HEK293 (cell line): ENCODE data around the gene CTSD.
"Not testable (repeated sequence)": the region's sequence is repeated elsewhere in the genome, so short reads cannot be mapped to it uniquely, and the experiment has no call there.

Source experiments
- CTCF ChIA-PET: fragments of 350-600 bp; formaldehyde crosslinking; extraction: SDS; loops from one replicate; lab custom pipeline; 2021; ENCODE audit warnings: antibody characterized with exemption; lab: Yijun Ruan, JAX
- POLR2A ChIA-PET: fragments of 300-600 bp; formaldehyde crosslinking; extraction: SDS; loops from one replicate; lab custom pipeline; 2020; ENCODE audit warnings: antibody characterized with exemption, inconsistent platforms; lab: Yijun Ruan, JAX
- H3K27ac ChIP-seq: fragments of 200-500 bp; sonication (Bioruptor generic); 2 replicates; pipeline ENCODE4 v1.5.1; 2014; ENCODE audit warnings: low read depth, low read length, control low read depth, inconsistent platforms; ENCODE audit errors: extremely low read depth
- H3K36me3 ChIP-seq, 2 experiments: fragments of 200-500 bp in 1 of 2; sonication (Bioruptor generic) in 1 of 2; 1 replicate in 1 of 2; 2 replicates in 1 of 2; pipeline ENCODE4 v1.5.1; 2014 to 2017; ENCODE audit warnings: inconsistent platforms in 2 of 2, low read length in 2 of 2; ENCODE audit not compliant: control insufficient read depth in 2 of 2, insufficient read depth in 1 of 2
- H3K4me1 ChIP-seq: fragments of 200-500 bp; sonication (Bioruptor generic); 2 replicates; pipeline ENCODE4 v1.5.1; 2014; ENCODE audit warnings: mild to moderate bottlenecking, low read length, inconsistent platforms; ENCODE audit not compliant: control insufficient read depth, insufficient read depth
- H3K4me3 ChIP-seq: 2 replicates; pipeline ENCODE4 v1.5.1; 2011; ENCODE audit warnings: low read depth, mild to moderate bottlenecking, control low read depth, low read length, moderate library complexity
- H3K9me3 ChIP-seq: fragments of 200-500 bp; sonication (Bioruptor generic); 2 replicates; pipeline ENCODE4 v1.5.1; 2014; ENCODE audit warnings: low read depth, low read length, inconsistent platforms; ENCODE audit not compliant: control insufficient read depth, insufficient read depth
- EGR2 ChIP-seq: fragments of 450-650 bp; formaldehyde crosslinking; IDR thresholded peaks from 2 replicates; pipeline ENCODE4 v1.5.1; 2016; ENCODE audit warnings: low read depth, missing biosample characterization, missing genetic modification characterization
- PRDM1 ChIP-seq: fragments of 450-650 bp; formaldehyde crosslinking; IDR thresholded peaks from 2 replicates; pipeline ENCODE4; 2016; ENCODE audit warnings: missing biosample characterization, missing genetic modification characterization
- ZBTB8A ChIP-seq: fragments of 450-650 bp; formaldehyde crosslinking; IDR thresholded peaks from 2 replicates; pipeline ENCODE4 v1.5.1; 2016; ENCODE audit warnings: missing biosample characterization, missing genetic modification characterization
- ZFHX2 ChIP-seq: fragments of 450-650 bp; formaldehyde crosslinking; conservative IDR thresholded peaks from 2 replicates; pipeline ENCODE4 v1.5.1; 2016; ENCODE audit warnings: missing biosample characterization, missing genetic modification characterization
- ZNF140 ChIP-seq: fragments of 450-650 bp; formaldehyde crosslinking; IDR thresholded peaks from 2 replicates; pipeline ENCODE4 v1.5.1; 2016; ENCODE audit warnings: missing biosample characterization, missing genetic modification characterization
- ZNF239 ChIP-seq: fragments of 450-650 bp; formaldehyde crosslinking; IDR thresholded peaks from 2 replicates; pipeline ENCODE4 v1.5.1; 2016; ENCODE audit warnings: missing biosample characterization, missing genetic modification characterization
- ZNF274 ChIP-seq, 2 experiments: fragments of 200-500 bp in 1 of 2; fragments of 450-650 bp in 1 of 2; sonication (Bioruptor generic) in 1 of 2; formaldehyde crosslinking in 1 of 2; IDR thresholded peaks; 2 replicates each; pipeline versions ENCODE4 v1.5.1 to v1.6.1; 2014 to 2016; ENCODE audit warnings: borderline replicate concordance in 1 of 2, inconsistent platforms in 1 of 2, low read length in 1 of 2, missing biosample characterization in 1 of 2, missing genetic modification characterization in 1 of 2
- ZNF394 ChIP-seq: fragments of 450-650 bp; formaldehyde crosslinking; IDR thresholded peaks from 2 replicates; pipeline ENCODE4 v1.5.1; 2016; ENCODE audit warnings: missing biosample characterization, missing genetic modification characterization, mild to moderate bottlenecking, moderate library complexity, borderline replicate concordance
- ZNF426 ChIP-seq: fragments of 450-650 bp; formaldehyde crosslinking; IDR thresholded peaks from 2 replicates; pipeline ENCODE4 v1.5.1; 2017; ENCODE audit warnings: missing biosample characterization, missing genetic modification characterization, mild to moderate bottlenecking, inconsistent platforms, moderate library complexity
- ZNF433 ChIP-seq: fragments of 450-650 bp; formaldehyde crosslinking; IDR thresholded peaks from 2 replicates; pipeline ENCODE4 v1.5.1; 2016; ENCODE audit warnings: missing biosample characterization, missing genetic modification characterization, low read depth
- ZNF555 ChIP-seq: fragments of 450-650 bp; formaldehyde crosslinking; conservative IDR thresholded peaks from 2 replicates; pipeline ENCODE4 v1.5.1; 2017; ENCODE audit warnings: missing biosample characterization, mild to moderate bottlenecking, missing genetic modification characterization, inconsistent platforms
- ZNF600 ChIP-seq: fragments of 450-650 bp; formaldehyde crosslinking; IDR thresholded peaks from 2 replicates; pipeline ENCODE4 v1.5.1; 2016; ENCODE audit warnings: missing biosample characterization, missing genetic modification characterization
- ZNF623 ChIP-seq: fragments of 450-650 bp; formaldehyde crosslinking; IDR thresholded peaks from 2 replicates; pipeline ENCODE4 v1.5.1; 2016; ENCODE audit warnings: missing biosample characterization, missing genetic modification characterization
- ZNF670 ChIP-seq: fragments of 450-650 bp; formaldehyde crosslinking; IDR thresholded peaks from 2 replicates; pipeline ENCODE4 v1.5.1; 2016; ENCODE audit warnings: missing biosample characterization, missing genetic modification characterization, low read depth
- ZNF677 ChIP-seq: fragments of 450-650 bp; IDR thresholded peaks from 2 replicates; pipeline ENCODE4 v1.5.0; 2018; ENCODE audit warnings: missing biosample characterization, mild to moderate bottlenecking, missing genetic modification characterization, moderate library complexity
- TF ChIP-seq, protein P1 (sequence below): fragments of 450-650 bp; formaldehyde crosslinking; IDR thresholded peaks from 2 replicates; pipeline ENCODE4 v1.5.1; 2016; ENCODE audit warnings: missing biosample characterization, missing genetic modification characterization
- TF ChIP-seq, protein P2 (sequence below): fragments of 450-650 bp; formaldehyde crosslinking; IDR thresholded peaks from 2 replicates; pipeline ENCODE4 v1.5.1; 2016; ENCODE audit warnings: missing biosample characterization, missing genetic modification characterization
- TF ChIP-seq, protein P3 (sequence below): fragments of 450-650 bp; formaldehyde crosslinking; conservative IDR thresholded peaks from 2 replicates; pipeline ENCODE4 v1.5.1; 2016; ENCODE audit warnings: low read depth, missing biosample characterization, missing genetic modification characterization
- TF ChIP-seq, protein P4 (sequence below): fragments of 450-650 bp; formaldehyde crosslinking; conservative IDR thresholded peaks from 2 replicates; pipeline ENCODE4 v1.5.1; 2016; ENCODE audit warnings: low read depth, missing biosample characterization, missing genetic modification characterization

The CTSD gene

DNA sequence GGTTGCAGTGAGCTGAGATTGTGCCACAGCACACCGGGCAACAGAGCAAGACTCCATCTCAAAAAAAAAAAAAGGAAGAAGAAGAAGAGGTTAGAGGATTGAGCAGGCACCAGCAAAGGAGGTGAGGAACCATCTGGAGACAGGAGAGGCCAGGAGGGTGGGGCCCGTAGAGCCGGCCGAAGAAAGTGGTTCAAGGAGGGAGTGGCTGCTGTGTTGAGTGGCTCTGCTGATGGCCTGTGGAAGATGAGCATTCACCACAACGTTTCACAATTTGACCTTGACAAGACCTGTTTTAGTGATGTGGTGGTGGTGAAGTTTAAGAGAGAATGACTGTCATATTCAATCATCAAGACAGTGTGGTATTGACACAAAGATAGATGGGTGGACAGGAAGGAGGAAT, 6.8 kb upstream of the CTSD start (continued):
- TF ChIP-seq ZFHX2 (tag by site-specific recombination): no peak

DNA sequence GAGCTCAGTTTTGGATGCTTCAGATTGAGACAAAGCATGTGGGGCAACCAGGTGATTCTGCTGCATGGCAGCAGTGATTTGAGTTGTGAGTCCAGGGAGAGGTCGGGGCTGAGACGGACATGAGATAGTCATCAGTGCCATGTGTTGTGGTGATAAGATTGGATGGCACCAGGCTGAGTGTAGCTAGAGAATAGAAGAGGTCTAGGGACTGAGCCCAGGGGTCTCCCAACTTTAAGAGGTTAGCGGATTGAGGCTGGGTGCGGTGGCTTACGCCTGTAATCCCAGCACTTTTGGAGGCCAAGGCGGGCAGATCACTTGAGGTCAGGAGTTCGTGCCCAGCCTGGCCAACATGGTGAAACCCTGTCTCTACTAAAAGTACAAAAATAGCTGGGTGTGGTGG, 6.3 kb upstream of the CTSD start:
- CTCF ChIA-PET: interaction anchor here (0.7 to 1.3 kb wide), 3 partner anchors 56 to 427 kb away, joined by 3 to 7 read pairs (median 4); no protein-coding TSS in a partner anchor
- POLR2A ChIA-PET: no interaction called here
- H3K4me1 ChIP-seq: no peaks in the 10 kb centered on the region
- H3K27ac ChIP-seq: no peak overlapping the region
- no peaks in the 10 kb centered on the region for H3K9me3 ChIP-seq
- H3K4me3 ChIP-seq: no peak overlapping the region
- H3K36me3 ChIP-seq: no peaks in the 10 kb centered on the region
- no peak for TF ChIP-seq ZNF670
- TF ChIP-seq, protein P1, sequence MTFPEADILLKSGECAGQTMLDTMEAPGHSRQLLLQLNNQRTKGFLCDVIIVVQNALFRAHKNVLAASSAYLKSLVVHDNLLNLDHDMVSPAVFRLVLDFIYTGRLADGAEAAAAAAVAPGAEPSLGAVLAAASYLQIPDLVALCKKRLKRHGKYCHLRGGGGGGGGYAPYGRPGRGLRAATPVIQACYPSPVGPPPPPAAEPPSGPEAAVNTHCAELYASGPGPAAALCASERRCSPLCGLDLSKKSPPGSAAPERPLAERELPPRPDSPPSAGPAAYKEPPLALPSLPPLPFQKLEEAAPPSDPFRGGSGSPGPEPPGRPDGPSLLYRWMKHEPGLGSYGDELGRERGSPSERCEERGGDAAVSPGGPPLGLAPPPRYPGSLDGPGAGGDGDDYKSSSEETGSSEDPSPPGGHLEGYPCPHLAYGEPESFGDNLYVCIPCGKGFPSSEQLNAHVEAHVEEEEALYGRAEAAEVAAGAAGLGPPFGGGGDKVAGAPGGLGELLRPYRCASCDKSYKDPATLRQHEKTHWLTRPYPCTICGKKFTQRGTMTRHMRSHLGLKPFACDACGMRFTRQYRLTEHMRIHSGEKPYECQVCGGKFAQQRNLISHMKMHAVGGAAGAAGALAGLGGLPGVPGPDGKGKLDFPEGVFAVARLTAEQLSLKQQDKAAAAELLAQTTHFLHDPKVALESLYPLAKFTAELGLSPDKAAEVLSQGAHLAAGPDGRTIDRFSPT (tag by site-specific recombination): no peak
- no peak for TF ChIP-seq ZNF677
- no peak for TF ChIP-seq ZNF239 (tag by site-specific recombination)
- TF ChIP-seq PRDM1 (tag by site-specific recombination): no peak
- no peak for TF ChIP-seq ZNF600 (tag by site-specific recombination)
- TF ChIP-seq EGR2: no peak
- TF ChIP-seq, protein P2, sequence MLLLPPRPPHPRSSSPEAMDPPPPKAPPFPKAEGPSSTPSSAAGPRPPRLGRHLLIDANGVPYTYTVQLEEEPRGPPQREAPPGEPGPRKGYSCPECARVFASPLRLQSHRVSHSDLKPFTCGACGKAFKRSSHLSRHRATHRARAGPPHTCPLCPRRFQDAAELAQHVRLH (tag by site-specific recombination): no peak
- no peak for TF ChIP-seq ZNF274 (IDR thresholded peaks at IDR 0.05; ENCODE audit: low read length)
- no peak for TF ChIP-seq ZNF274 (tag by site-specific recombination; IDR thresholded peaks at IDR 0.05; ENCODE audit: borderline replicate concordance)

DNA sequence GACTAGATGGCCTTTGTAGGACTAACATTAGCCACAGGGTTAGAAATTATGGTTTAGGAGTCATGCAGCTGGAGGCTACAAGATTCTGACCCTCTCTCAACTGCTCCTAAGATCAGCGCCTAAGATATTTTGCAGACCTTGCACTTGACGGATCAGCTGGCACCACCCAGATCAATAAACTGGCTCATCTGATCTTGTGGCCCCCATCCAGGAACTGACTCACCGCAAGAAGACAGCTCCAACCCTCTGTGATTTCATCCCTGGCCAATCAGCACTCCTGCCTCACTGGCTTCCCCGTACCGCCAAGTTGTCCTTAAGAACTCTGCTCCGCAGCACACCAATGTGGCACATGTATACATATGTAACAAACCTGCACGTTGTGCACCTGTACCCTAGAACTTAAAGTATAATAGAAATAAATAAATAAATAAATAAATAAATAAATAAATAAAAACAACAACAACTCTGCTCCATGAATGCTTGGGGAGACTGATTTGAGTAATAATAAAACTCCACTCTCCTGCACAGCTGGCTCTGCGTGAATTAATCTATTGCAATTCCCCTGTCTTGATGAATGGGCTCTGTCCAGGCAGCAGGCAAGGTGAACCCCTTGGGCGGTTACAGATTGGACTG, 5.7 kb upstream of the CTSD start:
- H3K4me1 ChIP-seq, H3K4me3 ChIP-seq, H3K9me3 ChIP-seq, POLR2A ChIA-PET, H3K36me3 ChIP-seq, H3K27ac ChIP-seq: not testable (repeated sequence)
- CTCF ChIA-PET: interaction anchor here (1.3 kb wide), 1 partner anchor 65 kb away, joined by 4 read pairs; no protein-coding TSS in a partner anchor
- TF ChIP-seq ZNF426 (tag by site-specific recombination) (peak; percentile 54), ZNF555 (peak; percentile 39), ZNF433 (tag by site-specific recombination) (peak; percentile 59; the same call in 1 of the 2 replicates), ZBTB8A (tag by site-specific recombination) (0 out of 2 replicates have a peak, but pooled peaks have one; percentile 32), ZNF623 (peak; percentile 40; the same call in 1 of the 2 replicates), ZNF140 (peak; percentile 52; the same call in 1 of the 2 replicates), ZNF394 (tag by site-specific recombination) (peak; percentile 87)
- TF ChIP-seq, protein P3, sequence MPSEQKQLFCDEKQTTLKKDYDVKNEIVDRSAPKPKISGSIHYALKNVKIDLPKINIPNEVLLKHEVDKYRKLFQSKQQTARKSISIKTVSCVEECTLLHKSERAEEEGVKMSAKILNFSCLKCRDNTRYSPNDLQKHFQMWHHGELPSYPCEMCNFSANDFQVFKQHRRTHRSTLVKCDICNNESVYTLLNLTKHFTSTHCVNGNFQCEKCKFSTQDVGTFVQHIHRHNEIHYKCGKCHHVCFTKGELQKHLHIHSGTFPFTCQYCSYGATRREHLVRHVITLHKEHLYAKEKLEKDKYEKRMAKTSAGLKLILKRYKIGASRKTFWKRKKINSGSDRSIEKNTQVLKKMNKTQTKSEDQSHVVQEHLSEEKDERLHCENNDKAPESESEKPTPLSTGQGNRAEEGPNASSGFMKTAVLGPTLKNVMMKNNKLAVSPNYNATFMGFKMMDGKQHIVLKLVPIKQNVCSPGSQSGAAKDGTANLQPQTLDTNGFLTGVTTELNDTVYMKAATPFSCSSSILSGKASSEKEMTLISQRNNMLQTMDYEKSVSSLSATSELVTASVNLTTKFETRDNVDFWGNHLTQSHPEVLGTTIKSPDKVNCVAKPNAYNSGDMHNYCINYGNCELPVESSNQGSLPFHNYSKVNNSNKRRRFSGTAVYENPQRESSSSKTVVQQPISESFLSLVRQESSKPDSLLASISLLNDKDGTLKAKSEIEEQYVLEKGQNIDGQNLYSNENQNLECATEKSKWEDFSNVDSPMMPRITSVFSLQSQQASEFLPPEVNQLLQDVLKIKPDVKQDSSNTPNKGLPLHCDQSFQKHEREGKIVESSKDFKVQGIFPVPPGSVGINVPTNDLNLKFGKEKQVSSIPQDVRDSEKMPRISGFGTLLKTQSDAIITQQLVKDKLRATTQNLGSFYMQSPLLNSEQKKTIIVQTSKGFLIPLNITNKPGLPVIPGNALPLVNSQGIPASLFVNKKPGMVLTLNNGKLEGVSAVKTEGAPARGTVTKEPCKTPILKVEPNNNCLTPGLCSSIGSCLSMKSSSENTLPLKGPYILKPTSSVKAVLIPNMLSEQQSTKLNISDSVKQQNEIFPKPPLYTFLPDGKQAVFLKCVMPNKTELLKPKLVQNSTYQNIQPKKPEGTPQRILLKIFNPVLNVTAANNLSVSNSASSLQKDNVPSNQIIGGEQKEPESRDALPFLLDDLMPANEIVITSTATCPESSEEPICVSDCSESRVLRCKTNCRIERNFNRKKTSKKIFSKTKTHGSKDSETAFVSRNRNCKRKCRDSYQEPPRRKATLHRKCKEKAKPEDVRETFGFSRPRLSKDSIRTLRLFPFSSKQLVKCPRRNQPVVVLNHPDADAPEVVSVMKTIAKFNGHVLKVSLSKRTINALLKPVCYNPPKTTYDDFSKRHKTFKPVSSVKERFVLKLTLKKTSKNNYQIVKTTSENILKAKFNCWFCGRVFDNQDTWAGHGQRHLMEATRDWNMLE: peak; percentile 70
- TF ChIP-seq, protein P4, sequence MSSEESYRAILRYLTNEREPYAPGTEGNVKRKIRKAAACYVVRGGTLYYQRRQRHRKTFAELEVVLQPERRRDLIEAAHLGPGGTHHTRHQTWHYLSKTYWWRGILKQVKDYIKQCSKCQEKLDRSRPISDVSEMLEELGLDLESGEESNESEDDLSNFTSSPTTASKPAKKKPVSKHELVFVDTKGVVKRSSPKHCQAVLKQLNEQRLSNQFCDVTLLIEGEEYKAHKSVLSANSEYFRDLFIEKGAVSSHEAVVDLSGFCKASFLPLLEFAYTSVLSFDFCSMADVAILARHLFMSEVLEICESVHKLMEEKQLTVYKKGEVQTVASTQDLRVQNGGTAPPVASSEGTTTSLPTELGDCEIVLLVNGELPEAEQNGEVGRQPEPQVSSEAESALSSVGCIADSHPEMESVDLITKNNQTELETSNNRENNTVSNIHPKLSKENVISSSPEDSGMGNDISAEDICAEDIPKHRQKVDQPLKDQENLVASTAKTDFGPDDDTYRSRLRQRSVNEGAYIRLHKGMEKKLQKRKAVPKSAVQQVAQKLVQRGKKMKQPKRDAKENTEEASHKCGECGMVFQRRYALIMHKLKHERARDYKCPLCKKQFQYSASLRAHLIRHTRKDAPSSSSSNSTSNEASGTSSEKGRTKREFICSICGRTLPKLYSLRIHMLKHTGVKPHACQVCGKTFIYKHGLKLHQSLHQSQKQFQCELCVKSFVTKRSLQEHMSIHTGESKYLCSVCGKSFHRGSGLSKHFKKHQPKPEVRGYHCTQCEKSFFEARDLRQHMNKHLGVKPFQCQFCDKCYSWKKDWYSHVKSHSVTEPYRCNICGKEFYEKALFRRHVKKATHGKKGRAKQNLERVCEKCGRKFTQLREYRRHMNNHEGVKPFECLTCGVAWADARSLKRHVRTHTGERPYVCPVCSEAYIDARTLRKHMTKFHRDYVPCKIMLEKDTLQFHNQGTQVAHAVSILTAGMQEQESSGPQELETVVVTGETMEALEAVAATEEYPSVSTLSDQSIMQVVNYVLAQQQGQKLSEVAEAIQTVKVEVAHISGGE: peak; percentile 50
- TF ChIP-seq, all 188 proteins: peak for 9; not testable (repeated sequence) for 179
